SH-SY5Y (cell line): Measurements from ENCODE around the gene NEDD4L.

Experiments used
- GATA2 ChIP-seq: IDR thresholded peaks from 2 replicates; pipeline ENCODE4 v1.6.1; 2011; ENCODE audit warnings: mild to moderate bottlenecking, low read depth, low read length
- GATA3 ChIP-seq: IDR thresholded peaks from 2 replicates; pipeline ENCODE4 v1.6.1; 2011; ENCODE audit warnings: low read depth, mild to moderate bottlenecking, low read length, moderate library complexity

DNA sequence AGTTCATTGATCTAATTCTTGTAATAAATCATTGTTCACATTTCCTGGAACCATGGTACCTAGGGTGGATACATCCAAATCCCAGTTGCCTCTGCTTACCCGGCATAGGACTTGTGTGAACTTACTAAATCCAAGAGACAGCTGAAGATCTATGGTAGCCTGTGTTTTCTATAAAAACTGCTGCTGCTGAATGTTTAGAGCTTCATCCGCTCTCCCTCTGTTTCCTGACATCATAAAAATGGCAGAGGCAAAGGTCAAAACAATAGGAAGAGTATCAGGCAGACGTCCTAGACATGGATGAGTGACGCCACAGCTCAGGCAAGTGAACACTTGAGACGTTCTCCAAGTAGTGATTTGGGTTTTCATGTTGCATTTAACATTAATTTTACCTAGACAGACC is 326.6 kb downstream of the NEDD4L start:
- TF ChIP-seq GATA2 (no peak), GATA3 (no peak)
